ENCODE data around the gene TAF4B.
"Not testable (repeated sequence)": the region's sequence is repeated elsewhere in the genome, so short reads cannot be mapped to it uniquely, and the experiment has no call there.

DNA sequence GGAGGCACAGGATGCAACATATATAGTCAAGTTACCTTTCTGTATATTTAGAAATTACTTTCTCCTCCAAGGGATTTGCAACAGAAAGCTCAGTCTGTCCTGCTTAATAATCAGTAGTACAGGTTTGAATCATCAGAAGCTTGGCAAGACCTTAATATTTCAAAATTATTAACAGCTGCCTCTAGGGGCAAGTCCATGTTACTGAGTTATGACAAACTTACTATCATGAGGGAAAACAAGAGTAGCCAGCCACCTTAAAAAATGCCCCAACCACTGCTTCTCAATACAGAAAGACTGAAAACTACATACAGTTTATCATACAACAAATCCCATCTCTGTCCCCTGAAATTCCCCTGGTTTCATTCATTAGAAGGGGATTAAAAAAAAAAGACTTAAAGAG is 28.6 kb downstream of the TAF4B start:
- TF ChIP-seq, protein P1, sequence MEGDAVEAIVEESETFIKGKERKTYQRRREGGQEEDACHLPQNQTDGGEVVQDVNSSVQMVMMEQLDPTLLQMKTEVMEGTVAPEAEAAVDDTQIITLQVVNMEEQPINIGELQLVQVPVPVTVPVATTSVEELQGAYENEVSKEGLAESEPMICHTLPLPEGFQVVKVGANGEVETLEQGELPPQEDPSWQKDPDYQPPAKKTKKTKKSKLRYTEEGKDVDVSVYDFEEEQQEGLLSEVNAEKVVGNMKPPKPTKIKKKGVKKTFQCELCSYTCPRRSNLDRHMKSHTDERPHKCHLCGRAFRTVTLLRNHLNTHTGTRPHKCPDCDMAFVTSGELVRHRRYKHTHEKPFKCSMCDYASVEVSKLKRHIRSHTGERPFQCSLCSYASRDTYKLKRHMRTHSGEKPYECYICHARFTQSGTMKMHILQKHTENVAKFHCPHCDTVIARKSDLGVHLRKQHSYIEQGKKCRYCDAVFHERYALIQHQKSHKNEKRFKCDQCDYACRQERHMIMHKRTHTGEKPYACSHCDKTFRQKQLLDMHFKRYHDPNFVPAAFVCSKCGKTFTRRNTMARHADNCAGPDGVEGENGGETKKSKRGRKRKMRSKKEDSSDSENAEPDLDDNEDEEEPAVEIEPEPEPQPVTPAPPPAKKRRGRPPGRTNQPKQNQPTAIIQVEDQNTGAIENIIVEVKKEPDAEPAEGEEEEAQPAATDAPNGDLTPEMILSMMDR (IDR thresholded peaks at IDR 0.05 in 2 of 3, conservative IDR thresholded peaks at IDR 0.05 in 1 of 3; ENCODE audit: insufficient read depth in 2 of 3, low read depth in 1 of 3, low read length in 3 of 3): not testable (repeated sequence)
- TF ChIP-seq, protein P2, sequence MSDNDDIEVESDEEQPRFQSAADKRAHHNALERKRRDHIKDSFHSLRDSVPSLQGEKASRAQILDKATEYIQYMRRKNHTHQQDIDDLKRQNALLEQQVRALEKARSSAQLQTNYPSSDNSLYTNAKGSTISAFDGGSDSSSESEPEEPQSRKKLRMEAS (CRISPR knock-in tag; IDR thresholded peaks at IDR 0.05): not testable (repeated sequence)
- not testable (repeated sequence) for TF ChIP-seq ZNF766 (CRISPR knock-in tag; conservative IDR thresholded peaks at IDR 0.05); DPF2 (IDR thresholded peaks at IDR 0.05); RBFOX2 (IDR thresholded peaks at IDR 0.05; ENCODE audit: low read depth, low read length); SP1 (CRISPR knock-in tag; IDR thresholded peaks at IDR 0.05); PTBP1 (IDR thresholded peaks at IDR 0.05; ENCODE audit: low read depth, low read length); EP300 (IDR thresholded peaks at IDR 0.05; ENCODE audit: low read length); NEUROD1 (IDR thresholded peaks at IDR 0.05; ENCODE audit: borderline replicate concordance, low read depth, low read length, partially characterized antibody)
- TF ChIP-seq, protein P3, sequence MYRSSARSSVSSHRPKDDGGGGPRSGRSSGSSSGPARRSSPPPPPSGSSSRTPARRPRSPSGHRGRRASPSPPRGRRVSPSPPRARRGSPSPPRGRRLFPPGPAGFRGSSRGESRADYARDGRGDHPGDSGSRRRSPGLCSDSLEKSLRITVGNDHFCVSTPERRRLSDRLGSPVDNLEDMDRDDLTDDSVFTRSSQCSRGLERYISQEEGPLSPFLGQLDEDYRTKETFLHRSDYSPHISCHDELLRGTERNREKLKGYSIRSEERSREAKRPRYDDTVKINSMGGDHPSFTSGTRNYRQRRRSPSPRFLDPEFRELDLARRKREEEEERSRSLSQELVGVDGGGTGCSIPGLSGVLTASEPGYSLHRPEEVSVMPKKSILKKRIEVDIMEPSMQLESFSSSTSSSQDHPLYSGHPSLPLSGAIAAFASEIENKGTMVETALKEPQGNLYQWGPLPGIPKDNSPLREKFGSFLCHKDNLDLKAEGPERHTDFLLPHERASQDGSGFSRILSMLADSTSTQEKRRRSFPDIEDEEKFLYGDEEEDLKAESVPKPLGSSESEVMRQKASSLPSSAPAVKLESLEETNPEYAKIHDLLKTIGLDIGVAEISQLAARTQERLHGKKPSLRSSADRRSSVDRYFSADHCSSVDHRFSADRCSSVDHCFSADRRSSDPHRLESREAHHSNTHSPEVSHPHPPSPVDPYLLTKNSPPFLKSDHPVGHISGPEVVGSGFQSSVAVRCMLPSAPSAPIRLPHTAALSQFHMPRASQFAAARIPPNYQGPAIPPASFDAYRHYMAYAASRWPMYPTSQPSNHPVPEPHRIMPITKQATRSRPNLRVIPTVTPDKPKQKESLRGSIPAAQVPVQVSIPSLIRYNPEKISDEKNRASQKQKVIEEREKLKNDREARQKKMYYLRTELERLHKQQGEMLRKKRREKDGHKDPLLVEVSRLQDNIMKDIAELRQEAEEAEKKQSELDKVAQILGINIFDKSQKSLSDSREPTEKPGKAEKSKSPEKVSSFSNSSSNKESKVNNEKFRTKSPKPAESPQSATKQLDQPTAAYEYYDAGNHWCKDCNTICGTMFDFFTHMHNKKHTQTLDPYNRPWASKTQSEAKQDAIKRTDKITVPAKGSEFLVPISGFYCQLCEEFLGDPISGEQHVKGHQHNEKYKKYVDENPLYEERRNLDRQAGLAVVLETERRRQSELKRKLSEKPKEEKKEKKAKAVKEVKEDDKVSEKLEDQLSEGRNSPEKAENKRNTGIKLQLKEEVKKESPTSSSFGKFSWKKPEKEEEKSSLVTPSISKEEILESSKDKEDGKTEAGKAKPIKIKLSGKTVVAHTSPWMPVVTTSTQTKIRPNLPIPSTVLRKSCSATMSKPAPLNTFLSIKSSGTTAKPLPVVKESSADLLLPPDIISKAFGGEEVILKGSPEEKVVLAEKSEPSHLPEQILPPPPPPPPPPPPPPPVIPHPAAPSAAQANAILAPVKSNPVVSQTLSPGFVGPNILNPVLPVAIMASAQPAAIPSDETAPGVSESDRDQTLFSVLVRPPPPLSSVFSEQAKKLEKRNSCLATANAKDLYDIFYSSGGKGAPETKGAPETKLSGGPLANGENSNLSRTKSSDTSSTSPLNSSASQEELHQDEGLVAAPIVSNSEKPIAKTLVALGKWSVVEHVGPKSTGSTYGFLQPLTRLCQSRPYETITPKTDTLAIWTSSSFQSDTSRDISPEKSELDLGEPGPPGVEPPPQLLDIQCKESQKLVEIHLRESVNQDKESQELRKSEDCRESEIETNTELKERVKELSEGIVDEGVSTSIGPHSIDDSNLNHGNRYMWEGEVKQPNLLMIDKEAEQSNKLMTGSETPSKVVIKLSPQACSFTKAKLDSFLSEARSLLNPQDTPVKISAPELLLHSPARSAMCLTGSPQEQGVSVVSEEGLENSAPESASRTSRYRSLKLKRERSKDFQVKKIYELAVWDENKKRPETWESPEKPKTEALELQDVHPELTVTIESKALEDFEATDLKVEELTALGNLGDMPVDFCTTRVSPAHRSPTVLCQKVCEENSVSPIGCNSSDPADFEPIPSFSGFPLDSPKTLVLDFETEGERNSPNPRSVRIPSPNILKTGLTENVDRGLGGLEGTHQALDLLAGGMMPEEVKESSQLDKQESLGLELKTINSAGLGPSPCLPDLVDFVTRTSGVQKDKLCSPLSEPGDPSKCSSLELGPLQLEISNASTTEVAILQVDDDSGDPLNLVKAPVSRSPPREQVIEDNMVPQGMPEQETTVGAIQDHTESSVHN (IDR thresholded peaks at IDR 0.05; ENCODE audit: borderline replicate concordance in 1 of 2, low read depth in 1 of 2): not testable (repeated sequence)
